Measurements from ENCODE around the gene MAGEA8.
"Not testable (repeated sequence)": the region's sequence is repeated elsewhere in the genome, so short reads cannot be mapped to it uniquely, and the experiment has no call there.

Gene MAGEA8, protein sequence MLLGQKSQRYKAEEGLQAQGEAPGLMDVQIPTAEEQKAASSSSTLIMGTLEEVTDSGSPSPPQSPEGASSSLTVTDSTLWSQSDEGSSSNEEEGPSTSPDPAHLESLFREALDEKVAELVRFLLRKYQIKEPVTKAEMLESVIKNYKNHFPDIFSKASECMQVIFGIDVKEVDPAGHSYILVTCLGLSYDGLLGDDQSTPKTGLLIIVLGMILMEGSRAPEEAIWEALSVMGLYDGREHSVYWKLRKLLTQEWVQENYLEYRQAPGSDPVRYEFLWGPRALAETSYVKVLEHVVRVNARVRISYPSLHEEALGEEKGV

GRCh38 chrX:149881081-149881711 lies at the start of gene MAGEA8:
Gene MAGEA8 (plus strand): TSS chrX:149881183. CDS start chrX:149884273, 3,090 bp downstream.
- no peak within 1 kb of the TSS for H3K9ac ChIP-seq (ENCODE audit: low read depth, low read length)
- H3K36me3 ChIP-seq (ENCODE audit: control insufficient read depth, insufficient read depth, low read length), result no peaks in the 10 kb centered on the region
- H3K4me3 ChIP-seq (ENCODE audit: low read depth, low read length), result no peak within 1 kb of the TSS
- H3K27me3 ChIP-seq (ENCODE audit: control insufficient read depth, insufficient read depth, low read length), result no peaks in the 10 kb centered on the region
- peaks cover 5% of the 10 kb centered on the region for H3K9me3 ChIP-seq (ENCODE audit: control insufficient read depth, insufficient read depth, low read length)
- no peaks in the 10 kb centered on the region for H3K4me1 ChIP-seq (ENCODE audit: control insufficient read depth, insufficient read depth, low read length)

DNA sequence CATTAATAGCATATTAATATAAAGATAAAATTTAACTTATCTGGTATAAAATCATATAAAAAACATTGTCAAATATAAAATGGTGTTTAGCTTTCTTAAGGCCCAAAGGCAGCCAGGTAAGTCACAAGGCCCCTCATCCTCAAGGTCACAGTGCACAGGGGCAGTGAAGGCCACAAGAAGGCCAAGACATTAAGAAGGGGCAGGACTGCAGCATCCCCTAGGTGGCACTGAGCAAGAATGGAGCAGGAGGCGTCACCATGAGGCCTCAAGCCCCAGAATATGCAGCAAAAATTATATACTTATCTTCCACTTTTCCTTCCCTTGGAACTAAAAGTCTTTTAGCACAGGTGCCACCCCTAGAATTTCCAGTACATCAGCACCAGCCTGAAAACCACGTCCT lies 49.5 kb upstream of the MAGEA8 start:
- Histone ChIP-seq H3K4me1 (ENCODE audit: control insufficient read depth, insufficient read depth, low read length) (peaks cover 9% of the 10 kb centered on the region), H3K9me3 (ENCODE audit: control insufficient read depth, insufficient read depth, low read length) (peaks cover 2% of the 10 kb centered on the region), H3K9ac (ENCODE audit: low read depth, low read length) (no peak overlapping the region)

GRCh38 chrX:149836728-149837127 lies 44.3 kb upstream of the MAGEA8 start:
- H3K9me3 ChIP-seq (ENCODE audit: control insufficient read depth, insufficient read depth, low read length), result peaks cover 14% of the 10 kb centered on the region
- H3K27me3 ChIP-seq (ENCODE audit: control insufficient read depth, insufficient read depth, low read length); H3K4me1 ChIP-seq (ENCODE audit: control insufficient read depth, insufficient read depth, low read length); H3K4me3 ChIP-seq (ENCODE audit: low read depth, low read length); H3K36me3 ChIP-seq (ENCODE audit: control insufficient read depth, insufficient read depth, low read length); H3K9ac ChIP-seq (ENCODE audit: low read depth, low read length): not testable (repeated sequence)

More for the DNA sequence above, 49.5 kb upstream of the MAGEA8 start:
- no peaks in the 10 kb centered on the region for H3K27me3 ChIP-seq (ENCODE audit: control insufficient read depth, insufficient read depth, low read length)
- no peak overlapping the region for H3K4me3 ChIP-seq (ENCODE audit: low read depth, low read length)
- no peaks in the 10 kb centered on the region for H3K36me3 ChIP-seq (ENCODE audit: control insufficient read depth, insufficient read depth, low read length)

DNA sequence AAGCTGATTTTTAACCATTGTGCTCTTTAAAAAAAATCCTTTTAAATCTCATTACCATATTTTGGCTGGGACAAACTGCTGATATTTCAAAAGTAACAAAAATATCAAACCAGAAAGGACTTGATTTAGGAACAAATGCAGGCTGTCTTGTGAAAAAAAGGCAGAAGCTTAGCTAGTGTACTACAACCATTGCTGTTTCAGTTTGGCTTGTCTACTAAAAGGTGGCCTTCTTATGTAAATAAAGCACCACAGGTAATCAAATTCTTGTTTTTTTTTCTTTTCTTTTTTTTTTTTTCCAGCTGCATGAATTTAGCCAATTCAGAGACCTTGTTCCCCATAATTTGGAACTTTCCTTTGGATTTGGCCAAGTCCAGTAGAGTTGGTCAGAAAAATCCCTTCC lies 43.8 kb upstream of the MAGEA8 start:
- Histone ChIP-seq H3K4me1 (ENCODE audit: control insufficient read depth, insufficient read depth, low read length) (peaks cover 2% of the 10 kb centered on the region), H3K27me3 (ENCODE audit: control insufficient read depth, insufficient read depth, low read length) (no peaks in the 10 kb centered on the region), H3K9me3 (ENCODE audit: control insufficient read depth, insufficient read depth, low read length) (peaks cover 16% of the 10 kb centered on the region), H3K4me3 (ENCODE audit: low read depth, low read length) (no peak overlapping the region), H3K36me3 (ENCODE audit: control insufficient read depth, insufficient read depth, low read length) (peaks cover 3% of the 10 kb centered on the region), H3K9ac (ENCODE audit: low read depth, low read length) (no peak overlapping the region)

GRCh38 chrX:149837639-149838038 lies 43.3 kb upstream of the MAGEA8 start:
- Histone ChIP-seq H3K4me1 (ENCODE audit: control insufficient read depth, insufficient read depth, low read length) (peaks cover 2% of the 10 kb centered on the region), H3K9ac (ENCODE audit: low read depth, low read length) (no peak overlapping the region), H3K27me3 (ENCODE audit: control insufficient read depth, insufficient read depth, low read length) (no peaks in the 10 kb centered on the region), H3K36me3 (ENCODE audit: control insufficient read depth, insufficient read depth, low read length) (peaks cover 3% of the 10 kb centered on the region), H3K4me3 (ENCODE audit: low read depth, low read length) (no peak overlapping the region), H3K9me3 (ENCODE audit: control insufficient read depth, insufficient read depth, low read length) (peaks cover 16% of the 10 kb centered on the region)

- H3K4me1 ChIP-seq (ENCODE audit: control insufficient read depth, insufficient read depth, low read length), result peaks cover 2% of the 10 kb centered on the region
- H3K9me3 ChIP-seq (ENCODE audit: control insufficient read depth, insufficient read depth, low read length), result peaks cover 16% of the 10 kb centered on the region
- H3K4me3 ChIP-seq (ENCODE audit: low read depth, low read length), result no peak overlapping the region
- H3K36me3 ChIP-seq (ENCODE audit: control insufficient read depth, insufficient read depth, low read length), result peaks cover 3% of the 10 kb centered on the region
- no peaks in the 10 kb centered on the region for H3K27me3 ChIP-seq (ENCODE audit: control insufficient read depth, insufficient read depth, low read length)
- no peak overlapping the region for H3K9ac ChIP-seq (ENCODE audit: low read depth, low read length)
Observed at GRCh38 chrX:149841929-149842328, 39.1 kb upstream of the MAGEA8 start.

DNA sequence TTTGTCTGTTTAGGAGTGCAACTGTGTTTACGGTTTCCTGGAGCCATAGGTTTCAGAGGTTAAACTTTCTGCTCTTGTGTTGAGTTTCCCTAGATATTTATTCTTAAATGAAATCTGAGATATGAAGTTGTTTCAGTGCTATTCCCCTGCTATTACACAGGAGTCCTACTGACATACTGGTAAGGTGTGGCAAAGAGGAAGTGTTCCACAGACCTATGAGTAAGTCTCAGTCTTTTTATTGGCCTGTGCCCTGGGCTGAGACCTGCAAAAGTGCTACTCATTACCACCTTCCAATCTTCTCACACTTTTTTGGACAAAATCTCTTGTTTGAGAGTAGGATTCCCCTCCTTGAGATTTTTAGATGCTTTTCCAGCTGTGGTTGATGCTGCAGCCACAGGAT lies 35.6 kb upstream of the MAGEA8 start:
- Histone ChIP-seq H3K27me3 (ENCODE audit: control insufficient read depth, insufficient read depth, low read length) (no peaks in the 10 kb centered on the region), H3K9ac (ENCODE audit: low read depth, low read length) (no peak overlapping the region), H3K4me1 (ENCODE audit: control insufficient read depth, insufficient read depth, low read length) (no peaks in the 10 kb centered on the region), H3K4me3 (ENCODE audit: low read depth, low read length) (no peak overlapping the region), H3K36me3 (ENCODE audit: control insufficient read depth, insufficient read depth, low read length) (peaks cover 3% of the 10 kb centered on the region), H3K9me3 (ENCODE audit: control insufficient read depth, insufficient read depth, low read length) (peaks cover 16% of the 10 kb centered on the region)

DNA sequence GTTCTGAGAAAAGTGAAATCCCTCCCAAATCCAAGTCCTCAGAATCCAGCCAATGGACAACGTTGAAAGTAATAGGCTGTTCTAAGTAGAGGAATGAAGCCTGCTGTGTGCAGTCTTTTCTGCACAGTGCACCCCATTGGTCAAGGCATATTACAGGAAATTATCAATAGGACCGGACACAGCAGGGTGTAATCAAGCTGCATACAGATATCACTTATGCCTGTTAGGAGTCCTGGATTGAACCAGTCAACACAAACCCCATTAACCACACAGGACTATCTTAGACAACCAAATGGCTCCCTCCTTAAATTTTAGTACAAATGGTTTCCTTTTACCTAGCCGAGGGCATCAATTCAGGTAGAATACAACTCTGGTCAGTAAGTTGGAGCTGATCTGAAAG lies 34.2 kb upstream of the MAGEA8 start:
- Histone ChIP-seq H3K27me3 (ENCODE audit: control insufficient read depth, insufficient read depth, low read length) (no peaks in the 10 kb centered on the region), H3K9me3 (ENCODE audit: control insufficient read depth, insufficient read depth, low read length) (peaks cover 5% of the 10 kb centered on the region), H3K9ac (ENCODE audit: low read depth, low read length) (no peak overlapping the region), H3K4me3 (ENCODE audit: low read depth, low read length) (no peak overlapping the region), H3K4me1 (ENCODE audit: control insufficient read depth, insufficient read depth, low read length) (no peaks in the 10 kb centered on the region), H3K36me3 (ENCODE audit: control insufficient read depth, insufficient read depth, low read length) (peaks cover 2% of the 10 kb centered on the region)

- no peak overlapping the region for H3K4me3 ChIP-seq (ENCODE audit: low read depth, low read length)
- peaks cover 8% of the 10 kb centered on the region for H3K4me1 ChIP-seq (ENCODE audit: control insufficient read depth, insufficient read depth, low read length)
- no peak overlapping the region for H3K9ac ChIP-seq (ENCODE audit: low read depth, low read length)
- H3K36me3 ChIP-seq (ENCODE audit: control insufficient read depth, insufficient read depth, low read length), result no peaks in the 10 kb centered on the region
- H3K9me3 ChIP-seq (ENCODE audit: control insufficient read depth, insufficient read depth, low read length), result peaks cover 3% of the 10 kb centered on the region
- H3K27me3 ChIP-seq (ENCODE audit: control insufficient read depth, insufficient read depth, low read length), result no peaks in the 10 kb centered on the region
Observed at GRCh38 chrX:149848855-149849254, 32.1 kb upstream of the MAGEA8 start.

- H3K4me1 ChIP-seq (ENCODE audit: control insufficient read depth, insufficient read depth, low read length), result peaks cover 9% of the 10 kb centered on the region
- peaks cover 3% of the 10 kb centered on the region for H3K9me3 ChIP-seq (ENCODE audit: control insufficient read depth, insufficient read depth, low read length)
- H3K27me3 ChIP-seq (ENCODE audit: control insufficient read depth, insufficient read depth, low read length), result no peaks in the 10 kb centered on the region
- no peaks in the 10 kb centered on the region for H3K36me3 ChIP-seq (ENCODE audit: control insufficient read depth, insufficient read depth, low read length)
- H3K9ac ChIP-seq (ENCODE audit: low read depth, low read length), result no peak overlapping the region
- no peak overlapping the region for H3K4me3 ChIP-seq (ENCODE audit: low read depth, low read length)
Observed at GRCh38 chrX:149849787-149850186, 31.2 kb upstream of the MAGEA8 start.

- no peaks in the 10 kb centered on the region for H3K36me3 ChIP-seq (ENCODE audit: control insufficient read depth, insufficient read depth, low read length)
- no peak overlapping the region for H3K4me3 ChIP-seq (ENCODE audit: low read depth, low read length)
- no peaks in the 10 kb centered on the region for H3K27me3 ChIP-seq (ENCODE audit: control insufficient read depth, insufficient read depth, low read length)
- peaks cover 9% of the 10 kb centered on the region for H3K4me1 ChIP-seq (ENCODE audit: control insufficient read depth, insufficient read depth, low read length)
- H3K9ac ChIP-seq (ENCODE audit: low read depth, low read length), result no peak overlapping the region
- peaks cover 3% of the 10 kb centered on the region for H3K9me3 ChIP-seq (ENCODE audit: control insufficient read depth, insufficient read depth, low read length)
Observed at GRCh38 chrX:149851864-149852263, 29.1 kb upstream of the MAGEA8 start.

- peaks cover 9% of the 10 kb centered on the region for H3K4me1 ChIP-seq (ENCODE audit: control insufficient read depth, insufficient read depth, low read length)
- H3K9ac ChIP-seq (ENCODE audit: low read depth, low read length), result no peak overlapping the region
- H3K36me3 ChIP-seq (ENCODE audit: control insufficient read depth, insufficient read depth, low read length), result no peaks in the 10 kb centered on the region
- peaks cover 3% of the 10 kb centered on the region for H3K9me3 ChIP-seq (ENCODE audit: control insufficient read depth, insufficient read depth, low read length)
- H3K4me3 ChIP-seq (ENCODE audit: low read depth, low read length), result no peak overlapping the region
- H3K27me3 ChIP-seq (ENCODE audit: control insufficient read depth, insufficient read depth, low read length), result no peaks in the 10 kb centered on the region
Observed at GRCh38 chrX:149853925-149854324, 27.1 kb upstream of the MAGEA8 start.

All from iPS-15b (cell line).